Measurements from ENCODE around the gene SUPT4H1. TPM values are rescaled to one million over a fixed set of nuclear protein-coding genes. Genes with fewer than 3 reads are reported as not detected.

Gene SUPT4H1
- total and polyA plus RNA-seq, 9 of the 15 experiments (the other 6 are each of a cell fraction or from before 2014, with no cell fraction given): 62.1 to 320 (median 117) TPM

- no peak for TF ChIP-seq CCNT2 (IDR thresholded peaks at IDR 0.05; ENCODE audit: borderline replicate concordance, extremely low read depth, insufficient read length, low read depth, low read length)
- TF ChIP-seq BCOR (IDR thresholded peaks at IDR 0.05): no peak
- TF ChIP-seq MCM5 (IDR thresholded peaks at IDR 0.05; ENCODE audit: low read depth): no peak
- TF ChIP-seq DLX4 (CRISPR knock-in tag; IDR thresholded peaks at IDR 0.05): no peak
- no peak for TF ChIP-seq RCOR1 (IDR thresholded peaks at IDR 0.05; ENCODE audit: borderline replicate concordance in 1 of 2, low read depth in 2 of 2, low read length in 2 of 2)
- no peak for TF ChIP-seq ZHX1 (conservative IDR thresholded peaks at IDR 0.05; ENCODE audit: low read length)
- TF ChIP-seq HMGN3 (IDR thresholded peaks at IDR 0.05; ENCODE audit: borderline replicate concordance, extremely low read depth, insufficient read length, low read depth, low read length): no peak
- TF ChIP-seq SAFB2 (IDR thresholded peaks at IDR 0.05; ENCODE audit: borderline replicate concordance, low read depth, low read length, severe bottlenecking): no peak
- TF ChIP-seq ZBTB33 (CRISPR knock-in tag; IDR thresholded peaks at IDR 0.05): no peak
- TF ChIP-seq JUN (IDR thresholded peaks at IDR 0.05; ENCODE audit: borderline replicate concordance, low read depth, low read length): no peak
- TF ChIP-seq JUN (CRISPR knock-in tag; IDR thresholded peaks at IDR 0.05; ENCODE audit: borderline replicate concordance): 0 out of 2 replicates have a peak, but pooled peaks have one; percentile 50
- no peak for TF ChIP-seq ZBTB8A (IDR thresholded peaks at IDR 0.05; ENCODE audit: partially characterized antibody)
- TF ChIP-seq RUNX1 (IDR thresholded peaks at IDR 0.05; ENCODE audit: low read depth): no peak
- TF ChIP-seq ZNF431 (CRISPR knock-in tag; IDR thresholded peaks at IDR 0.05): no peak
These were observed 18.9 kb downstream of the SUPT4H1 start (continued) for GRCh38 chr17:58332778-58333735.
